GM19238 (cell line): ENCODE measurements around the gene ANKS1B.

Experiments
- DNase-seq: peaks from one replicate; pipeline ENCODE4 v3.0.0; 2011; ENCODE audit warnings: low spot score; ENCODE audit not compliant: insufficient read length

The ANKS1B gene

GRCh38 chr12:99135376-99135775 is 849.4 kb downstream of the ANKS1B start:
- no peak for DNase-seq

DNA sequence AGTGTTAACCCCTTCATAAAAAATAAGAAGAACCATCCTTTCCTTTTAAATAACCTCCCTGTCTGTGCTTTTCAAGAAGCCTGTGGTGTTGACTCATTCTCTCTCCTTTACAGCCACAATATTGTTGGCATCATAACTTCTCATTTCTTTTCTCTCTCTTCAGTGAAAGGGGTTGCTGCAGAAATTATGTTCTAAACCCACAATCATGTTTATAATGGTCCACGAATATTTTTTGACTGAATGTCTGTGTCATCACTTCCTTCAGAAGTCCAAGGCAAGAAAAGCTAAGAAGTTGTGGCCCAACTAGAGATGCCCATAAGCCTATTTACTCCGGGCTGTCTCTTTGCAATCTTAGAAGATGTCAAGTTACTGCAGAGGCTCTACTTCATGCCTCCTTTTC is 851.3 kb downstream of the ANKS1B start:
- DNase-seq = no peak

- no peak for DNase-seq
Measured at GRCh38 chr12:99131751-99132199, 853.0 kb downstream of the ANKS1B start.

GRCh38 chr12:99130808-99131553 is 853.8 kb downstream of the ANKS1B start:
- no peak for DNase-seq

GRCh38 chr12:99128246-99128802 is 856.4 kb downstream of the ANKS1B start:
- no peak for DNase-seq

- DNase-seq = no peak
Measured at GRCh38 chr12:99122959-99123358, 861.8 kb downstream of the ANKS1B start.

DNA sequence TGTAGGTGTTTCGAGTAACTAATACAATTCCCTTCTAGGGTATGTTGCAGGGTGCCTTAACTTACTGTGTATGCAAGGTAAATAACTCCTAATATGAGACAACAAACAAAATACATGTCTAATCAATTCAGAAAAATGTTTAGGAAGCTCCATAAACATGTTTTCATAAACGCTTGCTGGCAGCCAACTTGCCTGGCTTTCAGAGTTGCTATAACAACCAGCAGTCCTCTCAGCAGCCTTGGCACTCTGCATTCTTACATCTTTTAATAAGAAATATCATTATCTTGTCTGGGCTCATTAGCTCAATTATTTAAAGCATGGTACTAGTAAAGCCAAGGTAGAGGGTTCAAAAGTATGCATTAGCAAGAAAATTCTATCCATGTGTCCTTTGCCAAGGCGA is 862.2 kb downstream of the ANKS1B start:
- no peak for DNase-seq

- no peak for DNase-seq
Measured at GRCh38 chr12:99121546-99121945, 863.2 kb downstream of the ANKS1B start.

DNA sequence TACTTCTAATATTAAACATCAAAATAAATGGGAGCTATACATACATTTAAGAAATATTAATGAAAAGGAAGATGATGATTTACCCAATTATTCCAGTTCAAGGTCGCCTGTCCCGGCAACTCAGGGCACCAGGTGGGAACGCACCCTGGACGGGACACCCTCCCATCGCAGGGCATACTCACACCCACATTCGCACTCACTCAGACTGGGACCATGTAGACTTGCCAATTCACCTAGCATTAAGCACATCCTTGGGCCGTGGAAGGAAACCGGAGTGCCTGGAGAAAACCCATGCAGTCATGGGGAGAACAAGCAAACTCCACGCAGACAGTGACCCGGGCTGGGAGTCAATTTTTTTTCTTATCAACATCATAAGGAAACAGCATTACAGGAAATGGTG is 864.8 kb downstream of the ANKS1B start:
- no peak for DNase-seq

DNA sequence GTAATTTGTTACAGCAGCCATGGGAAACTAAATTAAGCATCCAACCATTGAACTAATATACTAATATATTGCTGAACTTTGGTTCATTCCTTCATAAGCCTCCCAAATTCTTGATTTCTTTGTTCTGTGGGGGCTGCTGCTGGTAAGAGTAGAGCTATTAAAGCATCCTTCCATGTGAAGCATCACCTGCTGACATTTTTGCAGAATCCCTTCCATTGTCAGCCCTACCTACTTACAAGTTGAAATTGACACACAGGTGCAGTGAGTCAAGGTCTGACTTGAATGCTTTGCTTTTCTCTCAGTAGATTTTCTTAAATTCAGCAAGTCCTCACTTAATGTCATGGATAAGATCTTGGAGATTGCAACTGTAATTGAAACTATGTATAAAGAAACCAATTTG is 865.3 kb downstream of the ANKS1B start:
- DNase-seq = no peak

DNA sequence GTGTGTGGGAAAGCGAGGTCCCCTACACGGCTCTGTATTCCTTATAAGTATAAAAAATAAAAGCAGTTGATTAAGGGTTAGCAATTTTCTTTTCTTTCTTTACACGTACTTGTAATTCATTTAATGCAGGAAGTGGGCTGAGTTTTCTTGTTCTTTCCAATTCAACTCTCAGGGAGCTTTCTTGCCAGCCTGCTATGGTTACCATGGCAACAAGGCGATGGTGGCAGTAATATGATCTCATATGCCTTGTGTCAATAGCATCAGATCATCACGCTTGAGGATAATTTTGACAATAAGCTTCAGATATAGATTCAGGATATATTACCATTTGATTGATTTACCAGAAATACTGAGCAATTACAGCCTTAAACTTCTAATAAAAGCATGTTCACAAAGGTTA is 873.1 kb downstream of the ANKS1B start:
- DNase-seq = no peak

GRCh38 chr12:99110868-99111267 is 873.9 kb downstream of the ANKS1B start:
- no peak for DNase-seq

DNA sequence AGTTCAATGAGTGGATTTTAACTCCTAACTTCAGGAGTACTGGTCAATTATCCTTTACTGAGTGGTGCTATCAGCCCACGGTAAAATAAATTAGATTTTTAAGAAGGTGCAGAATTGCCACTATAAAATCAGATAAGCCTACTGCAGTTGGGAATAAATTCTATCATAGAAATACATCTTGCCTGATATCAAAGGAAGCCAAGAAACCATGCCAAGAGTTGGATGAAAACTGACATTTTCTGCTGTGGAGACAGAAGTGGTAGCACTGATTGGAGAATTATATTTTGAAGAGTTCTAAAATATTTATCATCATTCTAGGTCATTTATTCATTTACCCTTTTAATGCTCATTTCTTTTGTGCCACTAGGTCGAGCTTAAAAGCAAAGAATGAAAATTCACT is 874.5 kb downstream of the ANKS1B start:
- no peak for DNase-seq

- DNase-seq = no peak
Measured at GRCh38 chr12:99108924-99109323, 875.8 kb downstream of the ANKS1B start.

DNA sequence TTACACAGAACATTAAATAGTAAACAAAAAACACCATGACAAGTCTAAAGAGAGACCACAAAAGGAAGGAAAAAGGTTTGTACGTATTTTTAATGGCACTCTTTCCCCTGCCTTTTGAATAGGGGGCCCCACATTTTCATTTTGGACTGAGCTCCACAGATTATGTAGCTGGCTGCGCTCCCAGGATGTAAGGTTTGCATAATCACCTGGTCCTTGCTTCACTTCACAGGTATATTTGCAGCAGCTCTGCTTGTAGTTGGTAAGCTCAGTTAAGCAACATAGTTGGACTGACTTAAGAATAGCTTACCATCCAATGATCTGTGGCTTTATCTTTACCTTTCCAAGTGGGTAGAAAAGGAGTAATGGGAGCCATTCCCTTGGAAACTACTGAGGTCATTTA is 885.0 kb downstream of the ANKS1B start:
- no peak for DNase-seq

GRCh38 chr12:99097171-99097570 is 887.6 kb downstream of the ANKS1B start:
- DNase-seq = no peak

GRCh38 chr12:99093166-99093565 is 891.6 kb downstream of the ANKS1B start:
- DNase-seq = no peak

DNA sequence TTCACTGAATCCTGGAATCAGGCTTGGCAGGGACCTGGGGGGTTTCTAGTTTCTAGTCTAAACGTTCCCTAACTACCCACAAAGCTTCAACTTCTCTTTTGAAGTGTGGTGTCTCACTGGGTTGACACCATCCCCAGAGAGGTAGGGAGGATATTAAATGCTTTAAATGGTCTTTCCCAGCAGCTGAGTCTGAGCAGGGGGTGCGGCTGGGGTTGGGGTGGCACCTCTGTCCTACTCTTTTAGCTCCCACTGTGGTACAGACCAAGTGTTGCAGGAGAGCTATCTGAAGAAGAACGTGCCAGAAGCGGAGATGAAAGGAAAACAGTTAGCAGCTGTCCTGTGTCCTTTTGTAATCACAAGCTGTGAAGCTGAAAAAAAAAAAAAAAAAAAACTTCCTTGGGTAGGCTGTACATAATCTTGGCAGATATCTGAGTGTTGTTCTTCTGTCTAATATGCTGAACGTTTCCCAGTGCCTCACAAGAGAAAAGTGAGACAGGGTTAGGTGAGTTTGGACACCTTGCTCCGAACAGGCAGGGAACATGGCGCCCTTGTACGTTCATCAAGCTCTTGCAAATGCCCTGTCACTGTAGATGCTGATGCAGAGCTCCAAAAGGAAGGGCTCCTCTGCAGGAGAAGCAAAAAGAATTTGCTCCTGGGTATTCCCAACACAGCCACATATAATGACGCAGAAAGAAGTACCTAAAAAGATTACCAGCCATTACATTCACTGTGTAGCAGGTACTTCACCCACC is 892.5 kb downstream of the ANKS1B start:
- no peak for DNase-seq

GRCh38 chr12:99087278-99087677 is 897.5 kb downstream of the ANKS1B start:
- DNase-seq = no peak

DNA sequence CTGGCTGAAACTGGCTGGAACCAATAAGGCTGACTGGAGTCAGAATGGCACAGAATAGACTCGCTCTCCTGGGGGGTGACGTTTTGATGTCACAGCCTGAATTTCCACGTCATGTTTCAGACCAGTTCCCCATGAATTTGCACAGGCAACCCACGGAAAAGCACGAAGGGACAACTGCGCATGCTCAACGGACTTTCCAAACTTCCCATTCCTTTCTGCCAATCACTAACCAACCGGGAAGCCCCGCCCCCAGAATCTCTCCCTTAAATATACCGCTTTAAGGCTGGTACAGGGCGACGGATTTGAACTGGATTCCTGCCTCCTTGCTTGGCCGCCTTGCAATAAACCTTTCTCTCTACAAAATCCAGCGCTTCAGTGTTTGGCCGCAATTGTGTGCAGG is 904.9 kb downstream of the ANKS1B start:
- DNase-seq = no peak

DNA sequence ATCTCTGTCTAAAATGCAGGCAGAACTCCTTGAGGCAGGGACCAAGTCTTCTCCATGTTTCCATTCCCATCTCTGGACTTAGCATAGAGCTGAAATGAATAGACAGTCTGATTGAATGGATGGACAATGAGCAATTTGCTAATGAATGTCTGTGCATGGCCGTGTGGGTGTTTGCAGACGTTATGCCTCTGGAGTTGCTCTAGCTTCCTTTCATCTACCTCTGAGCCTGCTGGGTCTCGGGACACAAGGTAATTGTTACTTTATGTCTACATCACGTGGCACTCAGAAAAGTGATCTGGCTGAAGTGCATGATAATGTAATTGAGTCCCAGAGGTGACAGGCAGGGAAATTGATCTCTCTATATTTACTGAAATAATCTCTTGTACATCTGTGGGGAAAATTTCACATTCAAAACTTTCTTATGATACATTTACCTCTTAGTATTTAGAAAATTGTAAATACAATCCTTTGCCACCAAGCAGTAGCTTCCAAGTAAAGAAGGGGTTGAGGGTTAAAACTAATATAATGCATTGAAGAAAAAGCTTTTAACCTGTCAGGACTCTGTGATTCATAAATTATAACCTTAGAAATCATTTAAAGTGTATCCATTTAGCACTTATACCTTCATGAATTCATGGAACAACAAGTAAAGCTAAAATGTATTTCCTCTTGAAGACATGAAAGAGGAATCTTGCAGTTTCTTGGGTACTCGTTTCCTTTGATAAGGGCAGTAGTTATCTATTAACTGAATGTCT is 915.6 kb downstream of the ANKS1B start:
- no peak for DNase-seq
